ENCODE measurements around the gene FN3K. TPM values are rescaled to one million over a fixed set of nuclear protein-coding genes. Genes with fewer than 3 reads are reported as not detected.

Gene FN3K
- total and polyA plus RNA-seq, 2 of the 13 experiments (the other 11 are each of a cell fraction or from before 2014, with no cell fraction given), result 3.5 to 12.2 TPM

- TF ChIP-seq ZNF777 (CRISPR knock-in tag; IDR thresholded peaks at IDR 0.05) (peak; percentile 52), ZNF33B (CRISPR knock-in tag; IDR thresholded peaks at IDR 0.05) (0 out of 2 replicates have a peak, but pooled peaks have one; percentile 42), ZNF18 (CRISPR knock-in tag; IDR thresholded peaks at IDR 0.05; ENCODE audit: insufficient replicate concordance) (peak; percentile 37), RBFOX2 (IDR thresholded peaks at IDR 0.05; ENCODE audit: low read depth, low read length) (peak; percentile 90), ZNF577 (CRISPR knock-in tag; IDR thresholded peaks at IDR 0.05; ENCODE audit: borderline replicate concordance, low read depth) (no peak), NONO (IDR thresholded peaks at IDR 0.05) (no peak), NONO (CRISPR knock-in tag; conservative IDR thresholded peaks at IDR 0.05) (peak; percentile 62), ARNT2 (CRISPR knock-in tag; IDR thresholded peaks at IDR 0.05; ENCODE audit: low read depth) (no peak), RAD51 (IDR thresholded peaks at IDR 0.05; ENCODE audit: borderline replicate concordance) (no peak), GATAD2A (CRISPR knock-in tag; IDR thresholded peaks at IDR 0.05) (no peak), RNF2 (conservative IDR thresholded peaks at IDR 0.05; ENCODE audit: low read depth) (0 out of 2 replicates have a peak, but pooled peaks have one; percentile 16), POLR2G (IDR thresholded peaks at IDR 0.05; ENCODE audit: low read depth, low read length) (peak; percentile 80), MAFG (CRISPR knock-in tag; IDR thresholded peaks at IDR 0.05) (no peak), TRAFD1 (CRISPR knock-in tag; IDR thresholded peaks at IDR 0.05; ENCODE audit: borderline replicate concordance) (no peak)
- TF ChIP-seq, protein P1, sequence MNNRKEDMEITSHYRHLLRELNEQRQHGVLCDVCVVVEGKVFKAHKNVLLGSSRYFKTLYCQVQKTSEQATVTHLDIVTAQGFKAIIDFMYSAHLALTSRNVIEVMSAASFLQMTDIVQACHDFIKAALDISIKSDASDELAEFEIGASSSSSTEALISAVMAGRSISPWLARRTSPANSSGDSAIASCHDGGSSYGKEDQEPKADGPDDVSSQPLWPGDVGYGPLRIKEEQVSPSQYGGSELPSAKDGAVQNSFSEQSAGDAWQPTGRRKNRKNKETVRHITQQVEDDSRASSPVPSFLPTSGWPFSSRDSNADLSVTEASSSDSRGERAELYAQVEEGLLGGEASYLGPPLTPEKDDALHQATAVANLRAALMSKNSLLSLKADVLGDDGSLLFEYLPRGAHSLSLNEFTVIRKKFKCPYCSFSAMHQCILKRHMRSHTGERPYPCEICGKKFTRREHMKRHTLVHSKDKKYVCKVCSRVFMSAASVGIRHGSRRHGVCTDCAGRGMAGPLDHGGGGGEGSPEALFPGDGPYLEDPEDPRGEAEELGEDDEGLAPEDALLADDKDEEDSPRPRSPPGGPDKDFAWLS (CRISPR knock-in tag; IDR thresholded peaks at IDR 0.05; ENCODE audit: borderline replicate concordance), result no peak
- TF ChIP-seq, protein P2, sequence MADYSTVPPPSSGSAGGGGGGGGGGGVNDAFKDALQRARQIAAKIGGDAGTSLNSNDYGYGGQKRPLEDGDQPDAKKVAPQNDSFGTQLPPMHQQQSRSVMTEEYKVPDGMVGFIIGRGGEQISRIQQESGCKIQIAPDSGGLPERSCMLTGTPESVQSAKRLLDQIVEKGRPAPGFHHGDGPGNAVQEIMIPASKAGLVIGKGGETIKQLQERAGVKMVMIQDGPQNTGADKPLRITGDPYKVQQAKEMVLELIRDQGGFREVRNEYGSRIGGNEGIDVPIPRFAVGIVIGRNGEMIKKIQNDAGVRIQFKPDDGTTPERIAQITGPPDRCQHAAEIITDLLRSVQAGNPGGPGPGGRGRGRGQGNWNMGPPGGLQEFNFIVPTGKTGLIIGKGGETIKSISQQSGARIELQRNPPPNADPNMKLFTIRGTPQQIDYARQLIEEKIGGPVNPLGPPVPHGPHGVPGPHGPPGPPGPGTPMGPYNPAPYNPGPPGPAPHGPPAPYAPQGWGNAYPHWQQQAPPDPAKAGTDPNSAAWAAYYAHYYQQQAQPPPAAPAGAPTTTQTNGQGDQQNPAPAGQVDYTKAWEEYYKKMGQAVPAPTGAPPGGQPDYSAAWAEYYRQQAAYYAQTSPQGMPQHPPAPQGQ (CRISPR knock-in tag; IDR thresholded peaks at IDR 0.05; ENCODE audit: borderline replicate concordance), result no peak
- TF ChIP-seq, protein P3, sequence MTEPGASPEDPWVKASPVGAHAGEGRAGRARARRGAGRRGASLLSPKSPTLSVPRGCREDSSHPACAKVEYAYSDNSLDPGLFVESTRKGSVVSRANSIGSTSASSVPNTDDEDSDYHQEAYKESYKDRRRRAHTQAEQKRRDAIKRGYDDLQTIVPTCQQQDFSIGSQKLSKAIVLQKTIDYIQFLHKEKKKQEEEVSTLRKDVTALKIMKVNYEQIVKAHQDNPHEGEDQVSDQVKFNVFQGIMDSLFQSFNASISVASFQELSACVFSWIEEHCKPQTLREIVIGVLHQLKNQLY (CRISPR knock-in tag; IDR thresholded peaks at IDR 0.05), result 0 out of 2 replicates have a peak, but pooled peaks have one; percentile 37
- TF ChIP-seq, protein P4, sequence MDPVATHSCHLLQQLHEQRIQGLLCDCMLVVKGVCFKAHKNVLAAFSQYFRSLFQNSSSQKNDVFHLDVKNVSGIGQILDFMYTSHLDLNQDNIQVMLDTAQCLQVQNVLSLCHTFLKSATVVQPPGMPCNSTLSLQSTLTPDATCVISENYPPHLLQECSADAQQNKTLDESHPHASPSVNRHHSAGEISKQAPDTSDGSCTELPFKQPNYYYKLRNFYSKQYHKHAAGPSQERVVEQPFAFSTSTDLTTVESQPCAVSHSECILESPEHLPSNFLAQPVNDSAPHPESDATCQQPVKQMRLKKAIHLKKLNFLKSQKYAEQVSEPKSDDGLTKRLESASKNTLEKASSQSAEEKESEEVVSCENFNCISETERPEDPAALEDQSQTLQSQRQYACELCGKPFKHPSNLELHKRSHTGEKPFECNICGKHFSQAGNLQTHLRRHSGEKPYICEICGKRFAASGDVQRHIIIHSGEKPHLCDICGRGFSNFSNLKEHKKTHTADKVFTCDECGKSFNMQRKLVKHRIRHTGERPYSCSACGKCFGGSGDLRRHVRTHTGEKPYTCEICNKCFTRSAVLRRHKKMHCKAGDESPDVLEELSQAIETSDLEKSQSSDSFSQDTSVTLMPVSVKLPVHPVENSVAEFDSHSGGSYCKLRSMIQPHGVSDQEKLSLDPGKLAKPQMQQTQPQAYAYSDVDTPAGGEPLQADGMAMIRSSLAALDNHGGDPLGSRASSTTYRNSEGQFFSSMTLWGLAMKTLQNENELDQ (CRISPR knock-in tag; IDR thresholded peaks at IDR 0.05; ENCODE audit: borderline replicate concordance), result no peak; the same call in 1 of the 2 replicates
Observed at GRCh38 chr17:82734987-82735866, at the start of gene FN3K (continued).
